GM21825 (cell line): ENCODE measurements around the gene AMDHD1.

Experiments used
- ATAC-seq: cut with Tn5 transposase; IDR thresholded peaks from one replicate; pipeline ENCODE4 v1.9.1; 2021; ENCODE audit warnings: mild to moderate bottlenecking, moderate library complexity; ENCODE audit not compliant: unreplicated experiment

AMDHD1 gene

GRCh38 chr12:95993907-95994306 is 50.8 kb downstream of the AMDHD1 start:
- no peak for ATAC-seq

- ATAC-seq = no peak
Measured at GRCh38 chr12:95994476-95994875, 51.3 kb downstream of the AMDHD1 start.

GRCh38 chr12:95995238-95996031 is 52.3 kb downstream of the AMDHD1 start:
- no peak for ATAC-seq

- no peak for ATAC-seq
Measured at GRCh38 chr12:95996034-95996658, 53.0 kb downstream of the AMDHD1 start, which contains the start of gene HAL. Gene HAL, minus strand, starts transcription at chr12:95996344. Its CDS starts 434 bp downstream, at chr12:95995910.

- ATAC-seq = no peak
Measured at GRCh38 chr12:95997276-95997675, 54.1 kb downstream of the AMDHD1 start.

GRCh38 chr12:95997911-95998510 is 54.9 kb downstream of the AMDHD1 start:
- no peak for ATAC-seq

- peak; percentile 94 for ATAC-seq
Measured at GRCh38 chr12:95998611-95999286, 55.6 kb downstream of the AMDHD1 start.

- no peak for ATAC-seq
Measured at GRCh38 chr12:95999484-95999883, 56.4 kb downstream of the AMDHD1 start.

GRCh38 chr12:96000858-96001257 is 57.7 kb downstream of the AMDHD1 start:
- ATAC-seq = no peak

GRCh38 chr12:96006727-96007126 is 63.6 kb downstream of the AMDHD1 start:
- no peak for ATAC-seq

- ATAC-seq = no peak
Measured at GRCh38 chr12:96007729-96008128, 64.6 kb downstream of the AMDHD1 start.

- ATAC-seq = no peak
Measured at GRCh38 chr12:96014943-96015599, 71.9 kb downstream of the AMDHD1 start.

- ATAC-seq = no peak
Measured at GRCh38 chr12:96015672-96016071, 72.5 kb downstream of the AMDHD1 start.
